Measurements from ENCODE around the gene OPTN.

The OPTN gene

GRCh38 chr10:13187135-13187534 lies 87.2 kb downstream of the OPTN start:
- no peak for DNase-seq
